SK-N-SH (cell line): ENCODE results near the gene STAM2. TPM values are rescaled to one million over a fixed set of nuclear protein-coding genes. Genes with fewer than 3 reads are reported as not detected.

Experiments
- CTCF ChIA-PET: fragments of 300-600, 350-600 bp; formaldehyde crosslinking; extraction: SDS; loops from one replicate; lab custom pipeline; 2021; lab: Yijun Ruan, JAX
- POLR2A ChIA-PET: fragments of 350-600 bp; sonication (Branson Sonifier 250); formaldehyde crosslinking; extraction: SDS; loops from one replicate; lab custom pipeline; 2020; ENCODE audit warnings: antibody characterized with exemption, inconsistent platforms; lab: Yijun Ruan, JAX
- DNase-seq: peaks from one replicate; pipeline ENCODE4 v3.0.0; 2012
- H2AFZ ChIP-seq: fragments of 200-600 bp; sonication (generic); 2 replicates; pipeline ENCODE4 v1.8.1; 2016; ENCODE audit warnings: antibody characterized with exemption, mild to moderate bottlenecking, low read depth
- H3F3A ChIP-seq: fragments of 200-600 bp; sonication (generic); replicated peaks from 2 replicates; pipeline ENCODE3; 2016; ENCODE audit warnings: antibody characterized with exemption, mild to moderate bottlenecking; ENCODE audit not compliant: insufficient read depth
- H3K27ac ChIP-seq, 2 experiments: fragments of 200-500 bp in 1 of 2; fragments of 200-600 bp in 1 of 2; sonication (Bioruptor generic) in 1 of 2; sonication (generic), shearing (Covaris generic) in 1 of 2; 2 replicates each; pipeline versions ENCODE4 v1.5.1 to v1.6.1; 2014 to 2016; ENCODE audit warnings: low read depth in 2 of 2, inconsistent platforms in 1 of 2, low read length in 1 of 2, mild to moderate bottlenecking in 1 of 2, mixed read lengths in 1 of 2
- H3K27me3 ChIP-seq: fragments of 200-600 bp; sonication (generic), shearing (Covaris generic); 2 replicates; pipeline ENCODE4 v1.6.1; 2016; ENCODE audit warnings: mixed run types; ENCODE audit not compliant: insufficient read depth
- H3K36me3 ChIP-seq, 2 experiments: fragments of 200-500 bp in 1 of 2; fragments of 200-600 bp in 1 of 2; sonication (Bioruptor generic) in 1 of 2; sonication (generic) in 1 of 2; replicated peaks in 1 of 2; 2 replicates each; pipeline versions ENCODE3 to v1.5.1; 2014 to 2016; ENCODE audit warnings: low read length in 1 of 2, mild to moderate bottlenecking in 1 of 2; ENCODE audit not compliant: insufficient read depth in 2 of 2, control insufficient read depth in 1 of 2
- H3K4me1 ChIP-seq, 2 experiments: fragments of 200-500 bp in 1 of 2; fragments of 200-600 bp in 1 of 2; sonication (Bioruptor generic) in 1 of 2; sonication (generic), shearing (Covaris generic) in 1 of 2; 2 replicates each; pipeline versions ENCODE4 v1.5.1 to v1.6.1; 2014 to 2016; ENCODE audit warnings: low read depth in 1 of 2, low read length in 1 of 2, mixed run types in 1 of 2; ENCODE audit not compliant: insufficient read depth in 2 of 2, control insufficient read depth in 1 of 2
- H3K4me2 ChIP-seq: fragments of 200-600 bp; sonication (generic), shearing (Covaris generic); 2 replicates; pipeline ENCODE4 v1.6.1; 2017; ENCODE audit warnings: mixed run types
- H3K4me3 ChIP-seq, 2 experiments: fragments of 200-500 bp in 1 of 2; fragments of 200-600 bp in 1 of 2; sonication (Bioruptor generic) in 1 of 2; sonication (generic), shearing (Covaris generic) in 1 of 2; 2 replicates each; pipeline versions ENCODE4 v1.5.1 to v1.8.1; 2014 to 2016; ENCODE audit warnings: low read depth in 2 of 2, inconsistent platforms in 1 of 2, low read length in 1 of 2, mild to moderate bottlenecking in 1 of 2, mixed read lengths in 1 of 2, moderate library complexity in 1 of 2
- H3K79me2 ChIP-seq: fragments of 200-600 bp; sonication (generic); 2 replicates; pipeline ENCODE4 v1.8.1; 2017; ENCODE audit warnings: mild to moderate bottlenecking; ENCODE audit not compliant: insufficient read depth
- H3K9ac ChIP-seq: fragments of 200-600 bp; sonication (generic); 2 replicates; pipeline ENCODE4 v1.6.1; 2017; ENCODE audit warnings: mixed run types
- H3K9me2 ChIP-seq: fragments of 200-600 bp; sonication (generic); 2 replicates; pipeline ENCODE4 v1.6.1; 2017; ENCODE audit warnings: mixed run types
- H3K9me3 ChIP-seq: fragments of 200-600 bp; sonication (generic); 2 replicates; pipeline ENCODE4 v1.6.1; 2017; ENCODE audit warnings: mixed run types, mild to moderate bottlenecking, moderate library complexity
- H4K20me1 ChIP-seq: fragments of 200-600 bp; sonication (generic); 2 replicates; pipeline ENCODE4 v1.6.1; 2017; ENCODE audit warnings: mild to moderate bottlenecking, mixed run types; ENCODE audit not compliant: insufficient read depth
- CTCF ChIP-seq: fragments of 200-600 bp; sonication (generic); IDR thresholded peaks from 2 replicates; pipeline ENCODE4 v1.6.1; 2017; ENCODE audit warnings: antibody characterized with exemption, mild to moderate bottlenecking, moderate library complexity
- FOXJ3 ChIP-seq: sonication (generic); formaldehyde crosslinking; IDR thresholded peaks from 2 replicates; pipeline ENCODE4 v1.5.1; 2020; ENCODE audit warnings: mild to moderate bottlenecking, missing genetic modification reagents
- FOXM1 ChIP-seq: IDR thresholded peaks from 2 replicates; pipeline ENCODE4 v1.4.0; 2012; ENCODE audit warnings: low read depth, mild to moderate bottlenecking
- GABPA ChIP-seq: IDR thresholded peaks from 2 replicates; pipeline ENCODE4 v1.4.0; 2012; ENCODE audit warnings: low read depth, mild to moderate bottlenecking
- JUND ChIP-seq: IDR thresholded peaks from 2 replicates; pipeline ENCODE4 v1.4.0; 2012
- MAX ChIP-seq: IDR thresholded peaks from 2 replicates; pipeline ENCODE4 v1.4.0; 2012; ENCODE audit warnings: low read depth
- NFIC ChIP-seq: IDR thresholded peaks from 2 replicates; pipeline ENCODE4 v1.4.0; 2012; ENCODE audit warnings: borderline replicate concordance
- POLR2AphosphoS5 ChIP-seq: IDR thresholded peaks from 2 replicates; pipeline ENCODE4 v1.6.1; 2012; ENCODE audit warnings: low read depth, low read length
- REST ChIP-seq: IDR thresholded peaks from 2 replicates; pipeline ENCODE4 v1.6.1; 2012; ENCODE audit warnings: mild to moderate bottlenecking, low read depth, low read length, moderate library complexity
- SIN3A ChIP-seq: IDR thresholded peaks from 2 replicates; pipeline ENCODE4 v1.6.1; 2012; ENCODE audit warnings: low read depth, mild to moderate bottlenecking, low read length, moderate library complexity, borderline replicate concordance
- TAF1 ChIP-seq: IDR thresholded peaks from 2 replicates; pipeline ENCODE4 v1.6.1; 2012; ENCODE audit warnings: low read depth, mild to moderate bottlenecking, low read length, moderate library complexity, borderline replicate concordance
- TEAD4 ChIP-seq: IDR thresholded peaks from 2 replicates; pipeline ENCODE4 v1.4.0; 2012; ENCODE audit warnings: mild to moderate bottlenecking, borderline replicate concordance; ENCODE audit not compliant: insufficient read depth
- WGBS: methylation state at CpG from one replicate; pipeline ENCODE4 v1.1.6; 2017; ENCODE audit warnings: low lambda C conversion rate; 5-methylcytosine and 5-hydroxymethylcytosine counted together
- polyA plus RNA-seq, 3 experiments: library from polyadenylated mRNA; depleted of rRNA; stranded (reverse); fragments of >200 nt; gene quantifications; 2 replicates each; pipeline ENCODE4 v1.2.3, GENCODE V29; 2012

STAM2 gene
- polyA plus RNA-seq, 1 of the 3 experiments (the other 2 are of a cell fraction) = 6.9 TPM

- no peak for TF ChIP-seq TAF1
Measured at GRCh38 chr2:152134488-152135280, 40.9 kb downstream of the STAM2 start (continued).

GRCh38 chr2:152132306-152132705, 43.3 kb downstream of the STAM2 start:
- Histone ChIP-seq H3K9me2 (no peaks in the 10 kb centered on the region), H3K36me3 (peaks cover 14 to 22% of the 10 kb centered on the region in 2 experiments), H3K27me3 (no peaks in the 10 kb centered on the region), H3F3A (peaks cover 7% of the 10 kb centered on the region), H3K9me3 (no peaks in the 10 kb centered on the region), H2AFZ (no peak overlapping the region), H3K4me2 (no peak overlapping the region), H4K20me1 (no peaks in the 10 kb centered on the region), H3K4me3 (no peak overlapping the region), H3K4me1 (no peaks in the 10 kb centered on the region), H3K79me2 (no peaks in the 10 kb centered on the region), H3K9ac (no peak overlapping the region), H3K27ac (no peak overlapping the region)
- ChIA-PET CTCF (no interaction called here), POLR2A (no interaction called here)
- no peak for DNase-seq
- 77% methylated on average over 1 of the region's 1 CpG for WGBS
- TF ChIP-seq SIN3A (no peak), FOXM1 (no peak), NFIC (no peak), GABPA (no peak), TEAD4 (no peak), FOXJ3 (CRISPR knock-in tag) (no peak), POLR2AphosphoS5 (no peak), MAX (no peak), JUND (no peak), CTCF (no peak), REST (no peak)
